NB4 (cell line): Measurements from ENCODE around the gene UNC79.

Source experiments
- DNase-seq: peaks from one replicate; pipeline ENCODE4 v3.0.0; 2010; ENCODE audit warnings: low read depth
- H3K4me3 ChIP-seq: one replicate; pipeline ENCODE4 v1.5.1; 2011; ENCODE audit warnings: mild to moderate bottlenecking, low read depth, low read length, moderate library complexity
- MYC ChIP-seq: IDR thresholded peaks from 2 replicates; pipeline ENCODE4 v1.6.1; 2011; ENCODE audit warnings: low read depth, low read length
- POLR2A ChIP-seq: IDR thresholded peaks from 2 replicates; pipeline ENCODE4 v1.6.1; 2011; ENCODE audit warnings: mild to moderate bottlenecking; ENCODE audit not compliant: insufficient read length; ENCODE audit errors: extremely low read depth
- TF ChIP-seq, protein P1 (sequence below): IDR thresholded peaks from one replicate; pipeline ENCODE4 v1.5.1; 2012; ENCODE audit warnings: low read depth, low read length
- TF ChIP-seq, protein P2 (sequence below): IDR thresholded peaks from 2 replicates; pipeline ENCODE4 v1.6.1; 2011; ENCODE audit warnings: low read depth, low read length

Gene UNC79

DNA sequence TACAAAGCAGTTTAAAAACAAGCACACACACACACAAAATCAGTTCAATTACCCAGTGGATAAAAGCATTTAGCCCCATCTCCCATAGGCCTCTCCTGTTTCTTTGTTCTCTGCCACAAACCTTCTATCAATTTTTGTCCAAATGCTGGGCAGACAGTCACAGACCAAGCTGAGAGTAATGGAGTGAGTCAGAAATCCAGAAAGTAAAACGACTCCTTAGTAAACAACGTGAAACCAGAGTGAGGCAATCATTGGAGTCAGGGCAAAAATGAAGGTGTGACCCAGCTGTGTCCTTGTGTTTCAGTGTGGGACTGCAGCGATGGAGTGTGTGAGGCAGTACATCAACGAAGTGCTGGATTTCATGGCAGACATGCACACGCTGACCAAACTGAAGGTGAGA, 255.5 kb downstream of the UNC79 start:
- H3K4me3 ChIP-seq = no peak overlapping the region
- TF ChIP-seq POLR2A = no peak
- TF ChIP-seq, protein P1, sequence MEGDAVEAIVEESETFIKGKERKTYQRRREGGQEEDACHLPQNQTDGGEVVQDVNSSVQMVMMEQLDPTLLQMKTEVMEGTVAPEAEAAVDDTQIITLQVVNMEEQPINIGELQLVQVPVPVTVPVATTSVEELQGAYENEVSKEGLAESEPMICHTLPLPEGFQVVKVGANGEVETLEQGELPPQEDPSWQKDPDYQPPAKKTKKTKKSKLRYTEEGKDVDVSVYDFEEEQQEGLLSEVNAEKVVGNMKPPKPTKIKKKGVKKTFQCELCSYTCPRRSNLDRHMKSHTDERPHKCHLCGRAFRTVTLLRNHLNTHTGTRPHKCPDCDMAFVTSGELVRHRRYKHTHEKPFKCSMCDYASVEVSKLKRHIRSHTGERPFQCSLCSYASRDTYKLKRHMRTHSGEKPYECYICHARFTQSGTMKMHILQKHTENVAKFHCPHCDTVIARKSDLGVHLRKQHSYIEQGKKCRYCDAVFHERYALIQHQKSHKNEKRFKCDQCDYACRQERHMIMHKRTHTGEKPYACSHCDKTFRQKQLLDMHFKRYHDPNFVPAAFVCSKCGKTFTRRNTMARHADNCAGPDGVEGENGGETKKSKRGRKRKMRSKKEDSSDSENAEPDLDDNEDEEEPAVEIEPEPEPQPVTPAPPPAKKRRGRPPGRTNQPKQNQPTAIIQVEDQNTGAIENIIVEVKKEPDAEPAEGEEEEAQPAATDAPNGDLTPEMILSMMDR = no peak
- TF ChIP-seq MYC = no peak
- no peak for DNase-seq

DNA sequence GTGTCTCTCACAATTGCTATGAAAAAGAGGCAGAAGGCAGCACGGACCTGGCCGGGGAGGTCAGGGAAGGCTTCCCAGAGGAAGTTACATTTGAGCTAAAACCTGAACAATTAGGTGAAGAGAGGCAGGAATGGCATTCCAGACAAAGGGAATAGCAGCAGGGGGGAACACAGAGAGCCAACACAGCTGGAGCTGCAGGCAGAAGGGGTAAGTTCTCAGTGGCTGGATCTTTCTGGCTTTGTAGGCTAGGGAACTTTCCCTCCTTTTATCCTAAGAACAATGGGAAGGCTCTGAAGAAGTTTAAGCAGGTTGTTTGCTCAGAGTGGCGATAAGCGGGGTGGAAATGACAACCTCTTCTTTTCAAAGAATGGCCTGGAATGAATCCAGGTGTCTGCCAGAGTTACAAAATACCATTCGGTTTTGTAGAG, 257.5 kb downstream of the UNC79 start:
- TF ChIP-seq, protein P2, sequence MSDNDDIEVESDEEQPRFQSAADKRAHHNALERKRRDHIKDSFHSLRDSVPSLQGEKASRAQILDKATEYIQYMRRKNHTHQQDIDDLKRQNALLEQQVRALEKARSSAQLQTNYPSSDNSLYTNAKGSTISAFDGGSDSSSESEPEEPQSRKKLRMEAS = no peak
- TF ChIP-seq, protein P1 = no peak
- no peak for TF ChIP-seq MYC
- TF ChIP-seq POLR2A = no peak
- no peak for DNase-seq
- H3K4me3 ChIP-seq = no peak overlapping the region

DNA sequence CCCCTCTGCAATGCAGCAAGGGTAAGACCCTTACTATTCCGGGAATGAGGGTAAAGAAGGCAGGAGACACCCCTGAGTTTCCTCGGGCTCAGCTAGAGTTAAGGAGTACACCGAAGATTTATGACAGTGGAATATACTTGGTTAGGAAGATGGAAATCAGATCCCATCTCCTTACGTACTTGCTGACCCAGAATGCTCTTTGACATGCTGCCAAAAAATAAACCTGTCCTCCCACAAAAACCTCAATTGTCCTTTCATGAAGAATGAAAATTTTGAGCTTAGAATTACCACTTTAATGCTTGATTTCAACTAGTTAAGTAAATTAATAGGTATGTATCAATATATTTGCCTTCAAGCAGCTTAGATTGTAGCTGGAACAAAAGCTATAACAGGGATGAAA, 258.1 kb downstream of the UNC79 start:
- TF ChIP-seq, protein P2 = no peak
- TF ChIP-seq MYC (no peak), POLR2A (no peak)
- TF ChIP-seq, protein P1 = no peak
- no peak overlapping the region for H3K4me3 ChIP-seq
- DNase-seq = no peak

- no peak for TF ChIP-seq POLR2A
- TF ChIP-seq, protein P2 = no peak
- TF ChIP-seq, protein P1 = no peak
- no peak for TF ChIP-seq MYC
- DNase-seq = no peak
Measured at GRCh38 chr14:93690146-93690545, 259.4 kb downstream of the UNC79 start.

GRCh38 chr14:93691042-93691780, 260.5 kb downstream of the UNC79 start:
- TF ChIP-seq POLR2A (no peak), MYC (no peak)
- TF ChIP-seq, protein P1 = no peak
- H3K4me3 ChIP-seq = no peak overlapping the region
- DNase-seq = no peak

More at GRCh38 chr14:93690146-93690545, 259.4 kb downstream of the UNC79 start:
- no peak overlapping the region for H3K4me3 ChIP-seq

- no peak overlapping the region for H3K4me3 ChIP-seq
- TF ChIP-seq POLR2A = no peak
- TF ChIP-seq, protein P1 = no peak
- TF ChIP-seq, protein P2 = no peak
- no peak for TF ChIP-seq MYC
- no peak for DNase-seq
Measured at GRCh38 chr14:93693914-93694313, 263.2 kb downstream of the UNC79 start.
